Measurements from ENCODE around the gene KRTAP5-3. TPM values are rescaled to one million over a fixed set of nuclear protein-coding genes. Genes with fewer than 3 reads are reported as not detected.
A peak's percentile ranks its signal among the peaks of the same experiment; 100 is the strongest.

The KRTAP5-3 gene
- total and polyA plus RNA-seq, 2 of the 8 experiments (the other 6 are each of a cell fraction or from before 2014, with no cell fraction given) = not detected

GRCh38 chr11:1559111-1559951, 48.9 kb downstream of the KRTAP5-3 start (continued):
- no peak; the same call in 1 of the 2 replicates for TF ChIP-seq RBBP5 (IDR thresholded peaks at IDR 0.05; ENCODE audit: borderline replicate concordance, low read depth, low read length)
- TF ChIP-seq KDM4A (IDR thresholded peaks at IDR 0.05; ENCODE audit: low read depth, low read length, severe bottlenecking) = no peak
- TF ChIP-seq MAFK (IDR thresholded peaks at IDR 0.05; ENCODE audit: low read depth, low read length) = no peak
- TF ChIP-seq PHF8 (conservative IDR thresholded peaks at IDR 0.05; ENCODE audit: low read depth, low read length) = no peak
- TF ChIP-seq GABPA (IDR thresholded peaks at IDR 0.05; ENCODE audit: borderline replicate concordance, insufficient read depth, low read length) = 0 out of 2 replicates have a peak, but pooled peaks have one; percentile 54
- no peak for TF ChIP-seq RNF2 (IDR thresholded peaks at IDR 0.05; ENCODE audit: borderline replicate concordance, low read depth, low read length, missing control alignments, poor library complexity, severe bottlenecking)
- TF ChIP-seq EP300 (IDR thresholded peaks at IDR 0.05; ENCODE audit: borderline replicate concordance in 1 of 2, low read depth in 2 of 2, low read length in 2 of 2) = no peak; a peak in 1 of 3 replicates
- no peak for TF ChIP-seq SUZ12 (IDR thresholded peaks at IDR 0.05; ENCODE audit: low read length)
- no peak for TF ChIP-seq CHD1 (IDR thresholded peaks at IDR 0.05; ENCODE audit: low read depth, low read length)
- TF ChIP-seq GTF2F1 (IDR thresholded peaks at IDR 0.05; ENCODE audit: borderline replicate concordance, low read depth, low read length) = no peak
- peak; percentile 17; the same call in 1 of the 2 replicates for TF ChIP-seq POLR2AphosphoS5 (IDR thresholded peaks at IDR 0.05; ENCODE audit: low read depth, low read length)

Measured in H1 (cell line).